SK-N-SH (cell line): ENCODE measurements around the gene RPL35A. TPM values are rescaled to one million over a fixed set of nuclear protein-coding genes. Genes with fewer than 3 reads are reported as not detected.

ENCODE experiments used
- CTCF ChIA-PET: fragments of 300-600, 350-600 bp; formaldehyde crosslinking; extraction: SDS; loops from one replicate; lab custom pipeline; 2021; lab: Yijun Ruan, JAX
- POLR2A ChIA-PET: fragments of 350-600 bp; sonication (Branson Sonifier 250); formaldehyde crosslinking; extraction: SDS; loops from one replicate; lab custom pipeline; 2020; ENCODE audit warnings: antibody characterized with exemption, inconsistent platforms; lab: Yijun Ruan, JAX
- DNase-seq: peaks from one replicate; pipeline ENCODE4 v3.0.0; 2012
- H2AFZ ChIP-seq: fragments of 200-600 bp; sonication (generic); 2 replicates; pipeline ENCODE4 v1.8.1; 2016; ENCODE audit warnings: antibody characterized with exemption, mild to moderate bottlenecking, low read depth
- H3F3A ChIP-seq: fragments of 200-600 bp; sonication (generic); replicated peaks from 2 replicates; pipeline ENCODE3; 2016; ENCODE audit warnings: antibody characterized with exemption, mild to moderate bottlenecking; ENCODE audit not compliant: insufficient read depth
- H3K27ac ChIP-seq, 2 experiments: fragments of 200-500 bp in 1 of 2; fragments of 200-600 bp in 1 of 2; sonication (Bioruptor generic) in 1 of 2; sonication (generic), shearing (Covaris generic) in 1 of 2; 2 replicates each; pipeline versions ENCODE4 v1.5.1 to v1.6.1; 2014 to 2016; ENCODE audit warnings: low read depth in 2 of 2, inconsistent platforms in 1 of 2, low read length in 1 of 2, mild to moderate bottlenecking in 1 of 2, mixed read lengths in 1 of 2
- H3K27me3 ChIP-seq: fragments of 200-600 bp; sonication (generic), shearing (Covaris generic); 2 replicates; pipeline ENCODE4 v1.6.1; 2016; ENCODE audit warnings: mixed run types; ENCODE audit not compliant: insufficient read depth
- H3K36me3 ChIP-seq, 2 experiments: fragments of 200-500 bp in 1 of 2; fragments of 200-600 bp in 1 of 2; sonication (Bioruptor generic) in 1 of 2; sonication (generic) in 1 of 2; replicated peaks in 1 of 2; 2 replicates each; pipeline versions ENCODE3 to v1.5.1; 2014 to 2016; ENCODE audit warnings: low read length in 1 of 2, mild to moderate bottlenecking in 1 of 2; ENCODE audit not compliant: insufficient read depth in 2 of 2, control insufficient read depth in 1 of 2
- H3K4me1 ChIP-seq, 2 experiments: fragments of 200-500 bp in 1 of 2; fragments of 200-600 bp in 1 of 2; sonication (Bioruptor generic) in 1 of 2; sonication (generic), shearing (Covaris generic) in 1 of 2; 2 replicates each; pipeline versions ENCODE4 v1.5.1 to v1.6.1; 2014 to 2016; ENCODE audit warnings: low read depth in 1 of 2, low read length in 1 of 2, mixed run types in 1 of 2; ENCODE audit not compliant: insufficient read depth in 2 of 2, control insufficient read depth in 1 of 2
- H3K4me2 ChIP-seq: fragments of 200-600 bp; sonication (generic), shearing (Covaris generic); 2 replicates; pipeline ENCODE4 v1.6.1; 2017; ENCODE audit warnings: mixed run types
- H3K4me3 ChIP-seq, 2 experiments: fragments of 200-500 bp in 1 of 2; fragments of 200-600 bp in 1 of 2; sonication (Bioruptor generic) in 1 of 2; sonication (generic), shearing (Covaris generic) in 1 of 2; 2 replicates each; pipeline versions ENCODE4 v1.5.1 to v1.8.1; 2014 to 2016; ENCODE audit warnings: low read depth in 2 of 2, inconsistent platforms in 1 of 2, low read length in 1 of 2, mild to moderate bottlenecking in 1 of 2, mixed read lengths in 1 of 2, moderate library complexity in 1 of 2
- H3K79me2 ChIP-seq: fragments of 200-600 bp; sonication (generic); 2 replicates; pipeline ENCODE4 v1.8.1; 2017; ENCODE audit warnings: mild to moderate bottlenecking; ENCODE audit not compliant: insufficient read depth
- H3K9ac ChIP-seq: fragments of 200-600 bp; sonication (generic); 2 replicates; pipeline ENCODE4 v1.6.1; 2017; ENCODE audit warnings: mixed run types
- H3K9me2 ChIP-seq: fragments of 200-600 bp; sonication (generic); 2 replicates; pipeline ENCODE4 v1.6.1; 2017; ENCODE audit warnings: mixed run types
- H3K9me3 ChIP-seq: fragments of 200-600 bp; sonication (generic); 2 replicates; pipeline ENCODE4 v1.6.1; 2017; ENCODE audit warnings: mixed run types, mild to moderate bottlenecking, moderate library complexity
- H4K20me1 ChIP-seq: fragments of 200-600 bp; sonication (generic); 2 replicates; pipeline ENCODE4 v1.6.1; 2017; ENCODE audit warnings: mild to moderate bottlenecking, mixed run types; ENCODE audit not compliant: insufficient read depth
- CHD2 ChIP-seq: fragments of 150-350 bp; IDR thresholded peaks from 2 replicates; pipeline ENCODE4 v1.6.1; 2018; ENCODE audit warnings: low read length; ENCODE audit not compliant: partially characterized antibody
- EP300 ChIP-seq, 2 experiments: IDR thresholded peaks; 2 replicates each; pipeline versions ENCODE4 v1.4.0 to v1.6.1; 2012; ENCODE audit warnings: borderline replicate concordance in 1 of 2, low read depth in 1 of 2, low read length in 1 of 2
- EZH2phosphoT487 ChIP-seq: fragments of 200-600 bp; sonication (generic); IDR thresholded peaks from 2 replicates; pipeline ENCODE4 v1.6.1; 2017; ENCODE audit warnings: low read depth, mixed run types, mild to moderate bottlenecking, antibody characterized with exemption, moderate library complexity, borderline replicate concordance
- FOSL2 ChIP-seq: IDR thresholded peaks from 2 replicates; pipeline ENCODE4 v1.4.0; 2012; ENCODE audit warnings: low read depth, mild to moderate bottlenecking, moderate library complexity, borderline replicate concordance
- FOXJ3 ChIP-seq: sonication (generic); formaldehyde crosslinking; IDR thresholded peaks from 2 replicates; pipeline ENCODE4 v1.5.1; 2020; ENCODE audit warnings: mild to moderate bottlenecking, missing genetic modification reagents
- IRF3 ChIP-seq: fragments of 150-350 bp; IDR thresholded peaks from 2 replicates; pipeline ENCODE4 v1.6.1; 2016; ENCODE audit warnings: mild to moderate bottlenecking, low read depth, low read length
- JUND ChIP-seq: IDR thresholded peaks from 2 replicates; pipeline ENCODE4 v1.4.0; 2012
- NFIC ChIP-seq: IDR thresholded peaks from 2 replicates; pipeline ENCODE4 v1.4.0; 2012; ENCODE audit warnings: borderline replicate concordance
- NRF1 ChIP-seq: IDR thresholded peaks from 2 replicates; pipeline ENCODE4 v1.6.1; 2012; ENCODE audit warnings: low read depth, mild to moderate bottlenecking, low read length
- PBX3 ChIP-seq: IDR thresholded peaks from 2 replicates; pipeline ENCODE4; 2012
- REST ChIP-seq: IDR thresholded peaks from 2 replicates; pipeline ENCODE4 v1.6.1; 2012; ENCODE audit warnings: mild to moderate bottlenecking, low read depth, low read length, moderate library complexity
- RFX5 ChIP-seq: IDR thresholded peaks from 2 replicates; pipeline ENCODE4 v1.6.1; 2012; ENCODE audit warnings: mild to moderate bottlenecking, improper control_type of control experiment, low read length
- SIN3A ChIP-seq: IDR thresholded peaks from 2 replicates; pipeline ENCODE4 v1.6.1; 2012; ENCODE audit warnings: low read depth, mild to moderate bottlenecking, low read length, moderate library complexity, borderline replicate concordance
- TEAD4 ChIP-seq: IDR thresholded peaks from 2 replicates; pipeline ENCODE4 v1.4.0; 2012; ENCODE audit warnings: mild to moderate bottlenecking, borderline replicate concordance; ENCODE audit not compliant: insufficient read depth
- USF2 ChIP-seq: fragments of 150-350 bp; IDR thresholded peaks from 2 replicates; pipeline ENCODE4 v1.6.1; 2017; ENCODE audit warnings: antibody characterized with exemption, low read length, low read depth, borderline replicate concordance
- YY1 ChIP-seq: IDR thresholded peaks from 2 replicates; pipeline ENCODE4 v1.4.0; 2012; ENCODE audit warnings: low read depth, mild to moderate bottlenecking
- WGBS: methylation state at CpG from one replicate; pipeline ENCODE4 v1.1.6; 2017; ENCODE audit warnings: low lambda C conversion rate; 5-methylcytosine and 5-hydroxymethylcytosine counted together
- polyA plus RNA-seq, 3 experiments: library from polyadenylated mRNA; depleted of rRNA; stranded (reverse); fragments of >200 nt; gene quantifications; 2 replicates each; pipeline ENCODE4 v1.2.3, GENCODE V29; 2012

The RPL35A gene
- polyA plus RNA-seq, 1 of the 3 experiments (the other 2 are of a cell fraction): 875 TPM

- WGBS: 0% methylated on average over 11 of the region's 11 CpGs
- no peaks in the 10 kb centered on the region for H3K9me3 ChIP-seq
- peaks cover 53% of the 10 kb centered on the region for H3K79me2 ChIP-seq
- H3K4me3 ChIP-seq: peak overlapping the region; percentile 64 to 86
- no peaks in the 10 kb centered on the region for H3K9me2 ChIP-seq
- ChIA-PET CTCF (interaction anchor here (1.0 to 1.4 kb wide), 3 partner anchors 9 to 99 kb away, joined by 3 to 4 read pairs (median 4); a partner anchor contains a TSS), POLR2A (no interaction called here)
- peak overlapping the region; percentile 95 for H3K9ac ChIP-seq
- H4K20me1 ChIP-seq: peaks cover 40% of the 10 kb centered on the region
- H2AFZ ChIP-seq: no peak overlapping the region
- DNase-seq: no peak
- H3K4me2 ChIP-seq: peak overlapping the region; percentile 83
- H3K27ac ChIP-seq: peak overlapping the region; percentile 87 to 93
- H3K27me3 ChIP-seq: no peaks in the 10 kb centered on the region
- H3K36me3 ChIP-seq: peaks cover 31 to 49% of the 10 kb centered on the region in 2 experiments
- TF ChIP-seq IRF3: no peak
- H3K4me1 ChIP-seq: peaks cover 10 to 24% of the 10 kb centered on the region in 2 experiments; a peak in 3 of 4 replicates
- peaks cover 35% of the 10 kb centered on the region for H3F3A ChIP-seq
Measured at GRCh38 chr3:197950677-197951061, 679 bp downstream of the RPL35A start.

- H2AFZ ChIP-seq: no peak overlapping the region
- H3K4me3 ChIP-seq: peak overlapping the region; percentile 64 to 86
- peak overlapping the region; percentile 83 for H3K4me2 ChIP-seq
- TF ChIP-seq NFIC (no peak), RFX5 (no peak), REST (no peak), TEAD4 (no peak), EZH2phosphoT487 (no peak), EP300 (IDR thresholded peaks at IDR 0.05; ENCODE audit: borderline replicate concordance in 1 of 2, low read depth in 1 of 2, low read length in 1 of 2) (no peak), JUND (no peak), YY1 (no peak), SIN3A (no peak), PBX3 (no peak), USF2 (no peak), CHD2 (no peak), NRF1 (no peak), IRF3 (no peak), FOXJ3 (CRISPR knock-in tag) (no peak), FOSL2 (no peak)
- H3K79me2 ChIP-seq: peaks cover 53% of the 10 kb centered on the region
- WGBS: 57% methylated on average over 20 of the region's 21 CpGs
- ChIA-PET CTCF (interaction anchor here (1.0 to 1.4 kb wide), 3 partner anchors 8 to 98 kb away, joined by 3 to 4 read pairs (median 4); a partner anchor contains a TSS), POLR2A (no interaction called here)
- H4K20me1 ChIP-seq: peaks cover 40% of the 10 kb centered on the region
- DNase-seq: no peak
- no peaks in the 10 kb centered on the region for H3K27me3 ChIP-seq
- H3K27ac ChIP-seq: no peak overlapping the region
- peaks cover 43% of the 10 kb centered on the region for H3F3A ChIP-seq
- H3K4me1 ChIP-seq: peaks cover 10 to 24% of the 10 kb centered on the region in 2 experiments; a peak in 3 of 4 replicates
- H3K9ac ChIP-seq: peak overlapping the region; percentile 95
- H3K36me3 ChIP-seq: peaks cover 34 to 58% of the 10 kb centered on the region in 2 experiments
- H3K9me3 ChIP-seq: no peaks in the 10 kb centered on the region
- no peaks in the 10 kb centered on the region for H3K9me2 ChIP-seq
Measured at GRCh38 chr3:197951392-197951990, 1.5 kb downstream of the RPL35A start.
